Measurements from ENCODE around the gene PRPF40B. TPM values are rescaled to one million over a fixed set of nuclear protein-coding genes. Genes with fewer than 3 reads are reported as not detected.

PRPF40B gene
- total and polyA plus RNA-seq, 2 of the 13 experiments (the other 11 are each of a cell fraction or from before 2014, with no cell fraction given), result 5.0 to 7.8 TPM

DNA sequence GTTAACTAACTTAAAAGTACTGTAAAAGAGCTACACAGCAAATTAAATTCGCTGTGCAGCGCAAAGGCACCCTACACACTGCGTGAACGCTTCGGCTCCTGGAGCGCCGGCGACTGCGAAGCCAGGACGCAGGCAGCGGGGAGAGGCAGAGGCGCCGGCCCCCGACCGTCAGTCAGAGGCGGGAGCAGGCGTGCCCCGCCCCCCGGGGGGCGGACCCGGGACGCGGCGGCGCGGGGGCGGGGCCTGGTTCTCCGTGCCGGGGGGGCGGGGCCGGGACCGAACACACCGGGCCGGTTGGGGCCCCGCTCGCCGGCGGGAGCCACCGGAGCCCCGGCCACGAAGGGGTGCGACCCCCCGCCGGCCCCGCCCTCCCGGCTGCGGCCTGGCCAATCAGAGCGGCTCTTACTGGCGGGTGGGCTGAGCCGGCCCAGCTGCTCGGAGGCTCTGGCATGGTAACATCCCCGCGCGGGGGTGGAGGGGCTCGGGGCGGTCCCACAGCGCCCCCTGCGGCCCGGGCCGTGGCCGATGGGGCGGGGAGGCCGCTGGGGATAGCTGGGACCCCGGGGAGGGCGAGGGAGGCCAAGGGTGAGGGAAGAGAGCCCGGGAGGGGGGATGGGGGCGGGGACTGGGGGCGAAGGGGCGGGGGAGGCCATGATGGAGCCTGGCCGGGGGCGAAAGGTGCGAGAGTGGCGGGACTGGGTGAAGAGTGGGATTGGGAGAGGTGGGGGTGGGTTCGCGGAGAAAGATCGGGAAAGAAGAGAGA is at the start of gene PRPF40B (continued):
- TF ChIP-seq KDM6A (CRISPR knock-in tag; IDR thresholded peaks at IDR 0.05; ENCODE audit: low read depth) (no peak), ZNF549 (CRISPR knock-in tag; IDR thresholded peaks at IDR 0.05) (no peak), ZNF451 (CRISPR knock-in tag; IDR thresholded peaks at IDR 0.05) (no peak), ZNF317 (CRISPR knock-in tag; IDR thresholded peaks at IDR 0.05) (no peak), REXO4 (CRISPR knock-in tag; IDR thresholded peaks at IDR 0.05; ENCODE audit: borderline replicate concordance) (no peak), SNAI1 (CRISPR knock-in tag; IDR thresholded peaks at IDR 0.05; ENCODE audit: borderline replicate concordance) (no peak), ZNF644 (CRISPR knock-in tag; IDR thresholded peaks at IDR 0.05; ENCODE audit: low read depth) (no peak), HOXA5 (CRISPR knock-in tag; IDR thresholded peaks at IDR 0.05) (no peak), MAFG (CRISPR knock-in tag; IDR thresholded peaks at IDR 0.05) (no peak)
- TF ChIP-seq, protein P1, sequence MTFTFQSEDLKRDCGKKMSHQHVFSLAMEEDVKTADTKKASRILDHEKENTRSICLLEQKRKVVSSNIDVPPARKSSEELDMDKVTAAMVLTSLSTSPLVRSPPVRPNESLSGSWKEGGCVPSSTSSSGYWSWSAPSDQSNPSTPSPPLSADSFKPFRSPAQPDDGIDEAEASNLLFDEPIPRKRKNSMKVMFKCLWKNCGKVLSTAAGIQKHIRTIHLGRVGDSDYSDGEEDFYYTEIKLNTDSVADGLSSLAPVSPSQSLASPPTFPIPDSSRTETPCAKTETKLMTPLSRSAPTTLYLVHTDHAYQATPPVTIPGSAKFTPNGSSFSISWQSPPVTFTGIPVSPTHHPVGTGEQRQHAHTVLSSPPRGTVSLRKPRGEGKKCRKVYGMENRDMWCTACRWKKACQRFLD (CRISPR knock-in tag; IDR thresholded peaks at IDR 0.05; ENCODE audit: borderline replicate concordance), result no peak
- TF ChIP-seq, protein P2, sequence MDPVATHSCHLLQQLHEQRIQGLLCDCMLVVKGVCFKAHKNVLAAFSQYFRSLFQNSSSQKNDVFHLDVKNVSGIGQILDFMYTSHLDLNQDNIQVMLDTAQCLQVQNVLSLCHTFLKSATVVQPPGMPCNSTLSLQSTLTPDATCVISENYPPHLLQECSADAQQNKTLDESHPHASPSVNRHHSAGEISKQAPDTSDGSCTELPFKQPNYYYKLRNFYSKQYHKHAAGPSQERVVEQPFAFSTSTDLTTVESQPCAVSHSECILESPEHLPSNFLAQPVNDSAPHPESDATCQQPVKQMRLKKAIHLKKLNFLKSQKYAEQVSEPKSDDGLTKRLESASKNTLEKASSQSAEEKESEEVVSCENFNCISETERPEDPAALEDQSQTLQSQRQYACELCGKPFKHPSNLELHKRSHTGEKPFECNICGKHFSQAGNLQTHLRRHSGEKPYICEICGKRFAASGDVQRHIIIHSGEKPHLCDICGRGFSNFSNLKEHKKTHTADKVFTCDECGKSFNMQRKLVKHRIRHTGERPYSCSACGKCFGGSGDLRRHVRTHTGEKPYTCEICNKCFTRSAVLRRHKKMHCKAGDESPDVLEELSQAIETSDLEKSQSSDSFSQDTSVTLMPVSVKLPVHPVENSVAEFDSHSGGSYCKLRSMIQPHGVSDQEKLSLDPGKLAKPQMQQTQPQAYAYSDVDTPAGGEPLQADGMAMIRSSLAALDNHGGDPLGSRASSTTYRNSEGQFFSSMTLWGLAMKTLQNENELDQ (CRISPR knock-in tag; IDR thresholded peaks at IDR 0.05; ENCODE audit: borderline replicate concordance), result no peak
- TF ChIP-seq, protein P3, sequence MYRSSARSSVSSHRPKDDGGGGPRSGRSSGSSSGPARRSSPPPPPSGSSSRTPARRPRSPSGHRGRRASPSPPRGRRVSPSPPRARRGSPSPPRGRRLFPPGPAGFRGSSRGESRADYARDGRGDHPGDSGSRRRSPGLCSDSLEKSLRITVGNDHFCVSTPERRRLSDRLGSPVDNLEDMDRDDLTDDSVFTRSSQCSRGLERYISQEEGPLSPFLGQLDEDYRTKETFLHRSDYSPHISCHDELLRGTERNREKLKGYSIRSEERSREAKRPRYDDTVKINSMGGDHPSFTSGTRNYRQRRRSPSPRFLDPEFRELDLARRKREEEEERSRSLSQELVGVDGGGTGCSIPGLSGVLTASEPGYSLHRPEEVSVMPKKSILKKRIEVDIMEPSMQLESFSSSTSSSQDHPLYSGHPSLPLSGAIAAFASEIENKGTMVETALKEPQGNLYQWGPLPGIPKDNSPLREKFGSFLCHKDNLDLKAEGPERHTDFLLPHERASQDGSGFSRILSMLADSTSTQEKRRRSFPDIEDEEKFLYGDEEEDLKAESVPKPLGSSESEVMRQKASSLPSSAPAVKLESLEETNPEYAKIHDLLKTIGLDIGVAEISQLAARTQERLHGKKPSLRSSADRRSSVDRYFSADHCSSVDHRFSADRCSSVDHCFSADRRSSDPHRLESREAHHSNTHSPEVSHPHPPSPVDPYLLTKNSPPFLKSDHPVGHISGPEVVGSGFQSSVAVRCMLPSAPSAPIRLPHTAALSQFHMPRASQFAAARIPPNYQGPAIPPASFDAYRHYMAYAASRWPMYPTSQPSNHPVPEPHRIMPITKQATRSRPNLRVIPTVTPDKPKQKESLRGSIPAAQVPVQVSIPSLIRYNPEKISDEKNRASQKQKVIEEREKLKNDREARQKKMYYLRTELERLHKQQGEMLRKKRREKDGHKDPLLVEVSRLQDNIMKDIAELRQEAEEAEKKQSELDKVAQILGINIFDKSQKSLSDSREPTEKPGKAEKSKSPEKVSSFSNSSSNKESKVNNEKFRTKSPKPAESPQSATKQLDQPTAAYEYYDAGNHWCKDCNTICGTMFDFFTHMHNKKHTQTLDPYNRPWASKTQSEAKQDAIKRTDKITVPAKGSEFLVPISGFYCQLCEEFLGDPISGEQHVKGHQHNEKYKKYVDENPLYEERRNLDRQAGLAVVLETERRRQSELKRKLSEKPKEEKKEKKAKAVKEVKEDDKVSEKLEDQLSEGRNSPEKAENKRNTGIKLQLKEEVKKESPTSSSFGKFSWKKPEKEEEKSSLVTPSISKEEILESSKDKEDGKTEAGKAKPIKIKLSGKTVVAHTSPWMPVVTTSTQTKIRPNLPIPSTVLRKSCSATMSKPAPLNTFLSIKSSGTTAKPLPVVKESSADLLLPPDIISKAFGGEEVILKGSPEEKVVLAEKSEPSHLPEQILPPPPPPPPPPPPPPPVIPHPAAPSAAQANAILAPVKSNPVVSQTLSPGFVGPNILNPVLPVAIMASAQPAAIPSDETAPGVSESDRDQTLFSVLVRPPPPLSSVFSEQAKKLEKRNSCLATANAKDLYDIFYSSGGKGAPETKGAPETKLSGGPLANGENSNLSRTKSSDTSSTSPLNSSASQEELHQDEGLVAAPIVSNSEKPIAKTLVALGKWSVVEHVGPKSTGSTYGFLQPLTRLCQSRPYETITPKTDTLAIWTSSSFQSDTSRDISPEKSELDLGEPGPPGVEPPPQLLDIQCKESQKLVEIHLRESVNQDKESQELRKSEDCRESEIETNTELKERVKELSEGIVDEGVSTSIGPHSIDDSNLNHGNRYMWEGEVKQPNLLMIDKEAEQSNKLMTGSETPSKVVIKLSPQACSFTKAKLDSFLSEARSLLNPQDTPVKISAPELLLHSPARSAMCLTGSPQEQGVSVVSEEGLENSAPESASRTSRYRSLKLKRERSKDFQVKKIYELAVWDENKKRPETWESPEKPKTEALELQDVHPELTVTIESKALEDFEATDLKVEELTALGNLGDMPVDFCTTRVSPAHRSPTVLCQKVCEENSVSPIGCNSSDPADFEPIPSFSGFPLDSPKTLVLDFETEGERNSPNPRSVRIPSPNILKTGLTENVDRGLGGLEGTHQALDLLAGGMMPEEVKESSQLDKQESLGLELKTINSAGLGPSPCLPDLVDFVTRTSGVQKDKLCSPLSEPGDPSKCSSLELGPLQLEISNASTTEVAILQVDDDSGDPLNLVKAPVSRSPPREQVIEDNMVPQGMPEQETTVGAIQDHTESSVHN (CRISPR knock-in tag; IDR thresholded peaks at IDR 0.05), result no peak
- TF ChIP-seq, protein P4, sequence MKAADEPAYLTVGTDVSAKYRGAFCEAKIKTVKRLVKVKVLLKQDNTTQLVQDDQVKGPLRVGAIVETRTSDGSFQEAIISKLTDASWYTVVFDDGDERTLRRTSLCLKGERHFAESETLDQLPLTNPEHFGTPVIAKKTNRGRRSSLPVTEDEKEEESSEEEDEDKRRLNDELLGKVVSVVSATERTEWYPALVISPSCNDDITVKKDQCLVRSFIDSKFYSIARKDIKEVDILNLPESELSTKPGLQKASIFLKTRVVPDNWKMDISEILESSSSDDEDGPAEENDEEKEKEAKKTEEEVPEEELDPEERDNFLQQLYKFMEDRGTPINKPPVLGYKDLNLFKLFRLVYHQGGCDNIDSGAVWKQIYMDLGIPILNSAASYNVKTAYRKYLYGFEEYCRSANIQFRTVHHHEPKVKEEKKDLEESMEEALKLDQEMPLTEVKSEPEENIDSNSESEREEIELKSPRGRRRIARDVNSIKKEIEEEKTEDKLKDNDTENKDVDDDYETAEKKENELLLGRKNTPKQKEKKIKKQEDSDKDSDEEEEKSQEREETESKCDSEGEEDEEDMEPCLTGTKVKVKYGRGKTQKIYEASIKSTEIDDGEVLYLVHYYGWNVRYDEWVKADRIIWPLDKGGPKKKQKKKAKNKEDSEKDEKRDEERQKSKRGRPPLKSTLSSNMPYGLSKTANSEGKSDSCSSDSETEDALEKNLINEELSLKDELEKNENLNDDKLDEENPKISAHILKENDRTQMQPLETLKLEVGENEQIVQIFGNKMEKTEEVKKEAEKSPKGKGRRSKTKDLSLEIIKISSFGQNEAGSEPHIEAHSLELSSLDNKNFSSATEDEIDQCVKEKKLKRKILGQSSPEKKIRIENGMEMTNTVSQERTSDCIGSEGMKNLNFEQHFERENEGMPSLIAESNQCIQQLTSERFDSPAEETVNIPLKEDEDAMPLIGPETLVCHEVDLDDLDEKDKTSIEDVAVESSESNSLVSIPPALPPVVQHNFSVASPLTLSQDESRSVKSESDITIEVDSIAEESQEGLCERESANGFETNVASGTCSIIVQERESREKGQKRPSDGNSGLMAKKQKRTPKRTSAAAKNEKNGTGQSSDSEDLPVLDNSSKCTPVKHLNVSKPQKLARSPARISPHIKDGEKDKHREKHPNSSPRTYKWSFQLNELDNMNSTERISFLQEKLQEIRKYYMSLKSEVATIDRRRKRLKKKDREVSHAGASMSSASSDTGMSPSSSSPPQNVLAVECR (CRISPR knock-in tag; IDR thresholded peaks at IDR 0.05; ENCODE audit: borderline replicate concordance), result peak; percentile 73; the same call in 1 of the 2 replicates

Measured in HepG2 (cell line).